Neural cell (in vitro differentiated cells): ENCODE measurements around the gene TMPRSS4.

Source experiments
- CTCF ChIP-seq: fragments of 450-650 bp; IDR thresholded peaks from 2 replicates; pipeline ENCODE4 v1.5.1; 2014; ENCODE audit warnings: antibody characterized with exemption, mild to moderate bottlenecking, moderate library complexity; ENCODE audit not compliant: poor library complexity, severe bottlenecking
- POLR2AphosphoS5 ChIP-seq: IDR thresholded peaks from 2 replicates; pipeline ENCODE4 v1.6.1; 2012
- RAD21 ChIP-seq: fragments of 450-650 bp; conservative IDR thresholded peaks from 2 replicates; pipeline ENCODE4 v1.6.1; 2014; ENCODE audit warnings: antibody characterized with exemption, mild to moderate bottlenecking, moderate library complexity
- TAF1 ChIP-seq: IDR thresholded peaks from 2 replicates; pipeline ENCODE4 v1.6.1; 2012; ENCODE audit warnings: low read depth

GRCh38 chr11:118054712-118055640 is 21.9 kb upstream of the TMPRSS4 start:
- TF ChIP-seq CTCF (no peak), RAD21 (no peak), POLR2AphosphoS5 (no peak), TAF1 (no peak)
